Stomach (tissue), 4 donors: Measurements from ENCODE around the gene JUN.

ENCODE experiments used
- POLR2AphosphoS5 ChIP-seq, 3 donors: sonication (generic); formaldehyde crosslinking; IDR thresholded peaks; one replicate each; pipeline ENCODE4 v1.6.1; 2016; ENCODE audit warnings: antibody characterized with exemption in 3 of 3
- TF ChIP-seq, protein P1 (sequence below), 7 experiments: fragments of 450-650 bp in 4 of 7; fragments of 200-600 bp in 3 of 7; sonication (generic) in 3 of 7; IDR thresholded peaks; one replicate each; pipeline ENCODE4 v1.5.1; 2016 to 2019; ENCODE audit warnings: antibody characterized with exemption in 7 of 7, control low read depth in 2 of 7, mild to moderate bottlenecking in 1 of 7

DNA sequence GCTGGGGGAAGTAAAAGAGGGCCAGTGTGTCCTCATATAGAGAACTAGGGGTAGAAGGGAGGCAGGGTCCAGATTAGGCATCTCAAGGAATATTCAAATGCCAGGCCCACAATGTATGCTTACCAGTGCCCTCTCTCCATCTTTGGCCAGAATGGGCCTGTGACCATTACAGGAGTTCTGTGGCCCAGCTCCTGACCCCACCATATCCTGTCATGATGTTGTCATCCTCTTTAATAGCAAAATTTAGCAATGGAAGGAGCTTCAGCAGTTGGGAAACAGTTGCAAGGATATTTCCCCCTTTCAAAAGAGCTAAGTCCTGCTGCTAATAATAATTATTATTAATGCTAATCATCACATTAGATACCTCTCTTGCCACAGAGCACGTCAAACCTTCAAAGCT lies 49.3 kb upstream of the JUN start:
- no peak for TF ChIP-seq POLR2AphosphoS5 (IDR thresholded peaks at IDR 0.05)
- TF ChIP-seq, protein P1, sequence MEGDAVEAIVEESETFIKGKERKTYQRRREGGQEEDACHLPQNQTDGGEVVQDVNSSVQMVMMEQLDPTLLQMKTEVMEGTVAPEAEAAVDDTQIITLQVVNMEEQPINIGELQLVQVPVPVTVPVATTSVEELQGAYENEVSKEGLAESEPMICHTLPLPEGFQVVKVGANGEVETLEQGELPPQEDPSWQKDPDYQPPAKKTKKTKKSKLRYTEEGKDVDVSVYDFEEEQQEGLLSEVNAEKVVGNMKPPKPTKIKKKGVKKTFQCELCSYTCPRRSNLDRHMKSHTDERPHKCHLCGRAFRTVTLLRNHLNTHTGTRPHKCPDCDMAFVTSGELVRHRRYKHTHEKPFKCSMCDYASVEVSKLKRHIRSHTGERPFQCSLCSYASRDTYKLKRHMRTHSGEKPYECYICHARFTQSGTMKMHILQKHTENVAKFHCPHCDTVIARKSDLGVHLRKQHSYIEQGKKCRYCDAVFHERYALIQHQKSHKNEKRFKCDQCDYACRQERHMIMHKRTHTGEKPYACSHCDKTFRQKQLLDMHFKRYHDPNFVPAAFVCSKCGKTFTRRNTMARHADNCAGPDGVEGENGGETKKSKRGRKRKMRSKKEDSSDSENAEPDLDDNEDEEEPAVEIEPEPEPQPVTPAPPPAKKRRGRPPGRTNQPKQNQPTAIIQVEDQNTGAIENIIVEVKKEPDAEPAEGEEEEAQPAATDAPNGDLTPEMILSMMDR (IDR thresholded peaks at IDR 0.05): no peak
